ENCODE measurements around the gene CCL19.

CCL19 gene

GRCh38 chr9:34659592-34660253 is 31.4 kb downstream of the CCL19 start:
- DNase-seq: no peak

GRCh38 chr9:34658461-34658860 is 32.6 kb downstream of the CCL19 start:
- no peak for DNase-seq

GRCh38 chr9:34656992-34657391 is 34.1 kb downstream of the CCL19 start:
- no peak for DNase-seq

GRCh38 chr9:34655394-34655793 is 35.7 kb downstream of the CCL19 start:
- no peak for DNase-seq

GRCh38 chr9:34654323-34655051 is 36.6 kb downstream of the CCL19 start:
- no peak for DNase-seq

- no peak for DNase-seq
These were observed 37.7 kb downstream of the CCL19 start for GRCh38 chr9:34653151-34654072.

GRCh38 chr9:34652602-34653000 is 38.5 kb downstream of the CCL19 start:
- no peak for DNase-seq

GRCh38 chr9:34651876-34652601 is 39.0 kb downstream of the CCL19 start, which contains the start of gene IL11RA:
TSS of gene IL11RA (plus strand) at chr9:34652185. CDS start at chr9:34655218, 3,033 bp downstream.
- no peak for DNase-seq

GRCh38 chr9:34651321-34651720 is 39.8 kb downstream of the CCL19 start:
- no peak for DNase-seq

- no peak for DNase-seq
These were observed 40.3 kb downstream of the CCL19 start for GRCh38 chr9:34650816-34651215.

GRCh38 chr9:34648673-34649072 is 42.4 kb downstream of the CCL19 start:
- no peak for DNase-seq

- DNase-seq: no peak
These were observed 43.4 kb downstream of the CCL19 start for GRCh38 chr9:34647651-34648050.

GRCh38 chr9:34647084-34647403 is 44.0 kb downstream of the CCL19 start:
- no peak for DNase-seq

- DNase-seq: peak; percentile 78
These were observed 44.6 kb downstream of the CCL19 start, which contains the start of gene GALT for GRCh38 chr9:34646211-34647083. TSS of gene GALT (plus strand) at chr9:34646675. CDS start at chr9:34646705, 30 bp downstream.

- no peak for DNase-seq
These were observed 46.2 kb downstream of the CCL19 start for GRCh38 chr9:34644766-34645314.

GRCh38 chr9:34642679-34643078 is 48.4 kb downstream of the CCL19 start:
- DNase-seq: no peak

All from NCI-H1048 (cell line).